ENCODE results near the gene COL15A1. TPM values are rescaled to one million over a fixed set of nuclear protein-coding genes. Genes with fewer than 3 reads are reported as not detected.

The COL15A1 gene
- total RNA-seq, 1 experiment from 2014 or later = 0.10 TPM

- Histone ChIP-seq H3K27me3 (ENCODE audit: control insufficient read depth, insufficient read depth, low read length) (no peaks in the 10 kb centered on the region), H3K27ac (ENCODE audit: low read length) (no peak overlapping the region), H3K4me3 (ENCODE audit: low read depth in 2 of 2, low read length in 2 of 2) (no peak overlapping the region), H3K9me3 (ENCODE audit: control insufficient read depth, insufficient read depth, low read depth, low read length) (no peaks in the 10 kb centered on the region), H3K4me1 (ENCODE audit: control insufficient read depth, insufficient read depth, low read length) (no peaks in the 10 kb centered on the region), H3K36me3 (ENCODE audit: control insufficient read depth, insufficient read depth, low read length) (no peaks in the 10 kb centered on the region)
- ChIA-PET CTCF (no interaction called here), POLR2A (no interaction called here)
- TF ChIP-seq POLR2AphosphoS5 (IDR thresholded peaks at IDR 0.05; ENCODE audit: low read depth, low read length) = no peak
- DNase-seq (ENCODE audit: low read depth, low spot score) (no peak), ATAC-seq (no peak)
- no TSS peak for BruUV-seq (replicated peaks)
- intact Hi-C loops (cut with micrococcal nuclease; ENCODE audit: unreplicated experiment) (no loop called here), in situ Hi-C loops (cut with HindIII; ENCODE audit: low pct_unique_long_range_greater_than_20kb, low sequenced_read_pairs) (no loop called here)
Observed at GRCh38 chr9:99109522-99109921, 165.8 kb downstream of the COL15A1 start.

GRCh38 chr9:99112750-99113413 lies 169.2 kb downstream of the COL15A1 start:
- DNase-seq (ENCODE audit: low read depth, low spot score) = no peak
- H3K4me1 ChIP-seq (ENCODE audit: control insufficient read depth, insufficient read depth, low read length) = no peaks in the 10 kb centered on the region
- ATAC-seq = no peak
- ChIA-PET POLR2A (no interaction called here), CTCF (no interaction called here)
- H3K4me3 ChIP-seq (ENCODE audit: low read depth in 2 of 2, low read length in 2 of 2) = no peak overlapping the region
- no peaks in the 10 kb centered on the region for H3K36me3 ChIP-seq (ENCODE audit: control insufficient read depth, insufficient read depth, low read length)
- H3K9me3 ChIP-seq (ENCODE audit: control insufficient read depth, insufficient read depth, low read depth, low read length) = no peaks in the 10 kb centered on the region
- intact Hi-C loops (cut with micrococcal nuclease; ENCODE audit: unreplicated experiment) = no loop called here
- no peak overlapping the region for H3K27ac ChIP-seq (ENCODE audit: low read length)
- no TSS peak for BruUV-seq (replicated peaks)
- TF ChIP-seq SIN3A (IDR thresholded peaks at IDR 0.05; ENCODE audit: borderline replicate concordance, insufficient read depth, low read depth, low read length) (no peak), CTCF (IDR thresholded peaks at IDR 0.05) (no peak), POLR2AphosphoS5 (IDR thresholded peaks at IDR 0.05; ENCODE audit: low read depth, low read length) (no peak), REST (IDR thresholded peaks at IDR 0.05; ENCODE audit: insufficient read depth in 1 of 2, low read depth in 2 of 2, low read length in 1 of 2) (no peak), TCF7L2 (IDR thresholded peaks at IDR 0.05; ENCODE audit: low read depth, low read length) (no peak)
- no peaks in the 10 kb centered on the region for H3K27me3 ChIP-seq (ENCODE audit: control insufficient read depth, insufficient read depth, low read length)
- in situ Hi-C loops (cut with HindIII; ENCODE audit: low pct_unique_long_range_greater_than_20kb, low sequenced_read_pairs) = no loop called here

- Histone ChIP-seq H3K27me3 (ENCODE audit: control insufficient read depth, insufficient read depth, low read length) (no peaks in the 10 kb centered on the region), H3K4me1 (ENCODE audit: control insufficient read depth, insufficient read depth, low read length) (no peaks in the 10 kb centered on the region), H3K36me3 (ENCODE audit: control insufficient read depth, insufficient read depth, low read length) (no peaks in the 10 kb centered on the region), H3K9me3 (ENCODE audit: control insufficient read depth, insufficient read depth, low read depth, low read length) (no peaks in the 10 kb centered on the region), H3K27ac (ENCODE audit: low read length) (no peak overlapping the region), H3K4me3 (ENCODE audit: low read depth in 2 of 2, low read length in 2 of 2) (no peak overlapping the region)
- DNase-seq (ENCODE audit: low read depth, low spot score) = no peak
- ChIA-PET POLR2A (no interaction called here), CTCF (no interaction called here)
- no TSS peak for BruUV-seq (replicated peaks)
- in situ Hi-C loops (cut with HindIII; ENCODE audit: low pct_unique_long_range_greater_than_20kb, low sequenced_read_pairs) = no loop called here
- intact Hi-C loops (cut with micrococcal nuclease; ENCODE audit: unreplicated experiment) = no loop called here
- TF ChIP-seq CTCF (IDR thresholded peaks at IDR 0.05) (no peak), TCF7L2 (IDR thresholded peaks at IDR 0.05; ENCODE audit: low read depth, low read length) (no peak), POLR2AphosphoS5 (IDR thresholded peaks at IDR 0.05; ENCODE audit: low read depth, low read length) (no peak), SIN3A (IDR thresholded peaks at IDR 0.05; ENCODE audit: borderline replicate concordance, insufficient read depth, low read depth, low read length) (no peak), REST (IDR thresholded peaks at IDR 0.05; ENCODE audit: insufficient read depth in 1 of 2, low read depth in 2 of 2, low read length in 1 of 2) (no peak)
- no peak for ATAC-seq
Observed at GRCh38 chr9:99113414-99114048, 169.8 kb downstream of the COL15A1 start.

Data from Panc1 (cell line).